Fibroblast of skin of back (primary cell): Measurements from ENCODE around the gene SMC1A.
A peak's percentile ranks its signal among the peaks of the same experiment; 100 is the strongest.
"Not testable (repeated sequence)": the region's sequence is repeated elsewhere in the genome, so short reads cannot be mapped to it uniquely, and the experiment has no call there.

ENCODE experiments used
- DNase-seq: peaks from one replicate; pipeline ENCODE4 v3.0.0-alpha.2; 2013

The SMC1A gene

DNA sequence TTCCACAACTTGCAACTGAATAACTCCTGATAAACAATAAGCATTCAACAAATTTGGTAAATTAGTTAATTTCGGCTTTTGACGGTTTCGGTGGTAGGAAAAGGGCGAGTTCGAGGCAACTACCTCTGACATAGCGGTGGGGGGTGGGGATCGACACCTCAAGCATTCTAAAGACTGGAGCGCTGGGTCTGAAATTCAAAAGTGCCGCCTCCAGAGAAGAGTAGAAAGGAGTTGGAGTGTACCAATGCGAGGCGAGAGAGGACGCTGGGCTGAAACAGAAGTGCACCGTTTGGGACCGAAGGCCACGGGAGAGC, 725 bp downstream of the SMC1A start:
- no peak for DNase-seq

DNA sequence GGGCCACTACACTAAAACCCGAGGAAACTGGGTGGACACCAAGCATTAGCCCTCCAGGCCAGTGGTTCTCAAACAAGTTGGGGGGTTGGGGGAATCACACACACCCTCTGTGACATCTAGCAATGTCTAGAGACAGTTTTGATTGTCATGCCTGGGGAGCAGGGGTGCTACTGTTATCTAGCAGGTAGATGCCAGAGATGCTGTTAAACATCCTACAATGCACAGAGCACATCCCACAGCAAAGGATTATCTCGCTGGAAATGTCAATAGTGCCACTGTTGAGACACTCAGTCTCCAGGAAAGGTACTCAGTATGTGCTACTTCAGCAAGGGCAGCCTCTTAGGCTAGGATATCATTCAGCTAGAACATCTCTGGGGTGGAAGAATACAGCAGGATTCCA, 1.3 kb downstream of the SMC1A start:
- DNase-seq = no peak

DNA sequence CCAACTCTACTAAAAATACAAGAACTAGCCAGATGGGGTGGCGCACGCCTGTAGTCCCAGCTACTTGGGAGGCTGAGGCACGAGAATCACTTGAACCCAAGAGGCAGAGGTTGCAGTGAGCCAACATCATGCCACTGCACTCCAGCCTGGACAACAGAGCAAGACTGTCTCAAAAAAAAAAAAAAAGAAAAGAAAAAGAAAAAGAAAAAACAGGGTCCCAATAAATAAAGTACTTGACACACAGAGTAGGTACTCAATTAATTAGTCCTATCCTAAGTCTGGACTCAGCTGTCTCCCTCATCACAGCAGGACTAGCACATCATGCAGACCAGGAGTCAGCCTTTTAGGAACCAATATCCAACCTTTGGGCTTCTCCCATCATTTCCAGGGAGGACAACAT, 2.1 kb downstream of the SMC1A start:
- DNase-seq = not testable (repeated sequence)

DNA sequence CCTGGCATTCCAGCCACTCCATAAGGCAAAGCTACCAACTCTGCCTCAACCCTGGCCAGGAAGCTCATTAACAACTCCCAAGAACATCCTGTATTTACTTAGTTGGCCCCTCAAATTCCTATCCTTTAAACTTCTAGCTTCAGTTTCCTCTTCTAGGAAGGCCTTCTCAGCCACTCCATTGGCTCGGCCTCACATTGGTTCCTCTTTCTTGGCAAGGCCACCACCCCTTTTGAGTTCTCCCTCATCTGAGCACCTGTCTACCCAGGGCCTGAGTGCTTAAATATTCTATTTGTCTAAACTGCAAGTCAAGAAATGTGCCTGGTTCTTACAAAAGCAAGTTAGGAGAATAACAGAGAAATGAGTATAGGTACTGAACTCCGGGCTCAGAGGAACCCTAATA, 10.0 kb downstream of the SMC1A start:
- no peak for DNase-seq

DNA sequence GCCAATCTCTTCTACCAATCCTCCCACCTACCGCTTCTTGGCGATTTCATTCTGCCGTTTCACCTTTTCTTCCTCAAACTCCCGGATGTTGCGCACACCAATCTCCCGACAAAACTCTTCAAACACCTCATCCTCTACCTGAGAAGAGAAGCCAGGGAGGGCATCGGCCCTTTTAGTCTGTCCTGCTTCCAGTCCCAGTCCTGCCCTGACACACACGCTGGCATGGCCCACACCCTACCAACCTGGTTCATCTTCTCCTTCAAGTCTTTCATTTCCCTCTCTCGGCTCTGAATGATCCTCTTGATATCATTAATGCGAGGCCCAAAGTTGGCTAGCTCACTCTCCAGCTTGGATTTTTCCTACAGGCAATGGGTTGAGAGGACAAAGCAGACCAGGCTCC, 18.9 kb downstream of the SMC1A start:
- DNase-seq = no peak

DNA sequence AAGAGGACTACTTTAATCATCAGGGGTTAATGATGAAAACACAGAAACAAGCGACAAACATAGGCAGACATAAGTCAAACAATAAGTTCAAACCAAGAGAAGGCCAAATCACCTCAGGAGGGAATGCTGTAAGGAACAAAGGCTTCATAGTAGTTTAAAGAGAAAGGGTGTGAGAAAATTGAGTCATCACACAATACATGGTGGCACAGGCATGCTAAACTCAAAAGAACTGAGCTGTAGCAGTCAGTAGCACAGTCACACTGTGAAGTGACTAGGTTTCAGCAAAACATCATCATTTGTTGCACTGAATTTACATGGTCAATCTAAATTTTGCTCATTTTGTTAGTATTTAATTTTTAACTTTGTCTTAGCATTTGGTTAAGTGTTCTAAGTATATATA, 24.2 kb downstream of the SMC1A start:
- DNase-seq = no peak

DNA sequence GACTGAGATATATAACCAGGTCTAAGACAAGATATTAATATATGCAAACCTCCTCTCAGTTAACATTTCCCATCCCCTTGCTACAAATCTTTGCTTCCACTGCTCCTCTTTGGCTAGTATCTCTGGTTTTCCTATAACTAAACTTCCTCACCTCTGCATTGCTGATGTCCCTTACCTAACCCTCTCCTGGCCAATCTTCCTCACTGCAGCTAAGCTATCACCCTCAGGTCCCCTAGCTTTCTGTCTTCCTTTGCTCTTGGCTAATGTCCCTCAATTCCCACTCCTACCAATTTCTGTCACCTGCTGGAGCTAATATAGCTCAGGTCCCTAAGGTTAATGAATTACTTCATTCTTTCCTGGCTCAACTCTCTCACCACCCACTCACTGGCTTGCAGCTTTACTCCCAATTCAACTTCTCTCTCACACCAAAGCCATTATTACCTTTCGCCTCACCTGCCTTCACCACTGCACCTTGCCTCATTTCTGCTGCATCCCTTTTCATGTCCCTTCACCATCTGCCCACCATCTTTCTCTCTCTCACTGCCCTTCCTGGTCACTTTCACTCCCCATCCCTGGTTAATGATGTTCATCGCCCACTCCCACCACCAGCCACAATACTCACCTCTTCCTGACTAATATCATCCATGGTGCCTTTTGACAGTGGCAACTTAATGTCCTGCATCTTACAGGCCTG, 26.7 kb downstream of the SMC1A start:
- DNase-seq = no peak

DNA sequence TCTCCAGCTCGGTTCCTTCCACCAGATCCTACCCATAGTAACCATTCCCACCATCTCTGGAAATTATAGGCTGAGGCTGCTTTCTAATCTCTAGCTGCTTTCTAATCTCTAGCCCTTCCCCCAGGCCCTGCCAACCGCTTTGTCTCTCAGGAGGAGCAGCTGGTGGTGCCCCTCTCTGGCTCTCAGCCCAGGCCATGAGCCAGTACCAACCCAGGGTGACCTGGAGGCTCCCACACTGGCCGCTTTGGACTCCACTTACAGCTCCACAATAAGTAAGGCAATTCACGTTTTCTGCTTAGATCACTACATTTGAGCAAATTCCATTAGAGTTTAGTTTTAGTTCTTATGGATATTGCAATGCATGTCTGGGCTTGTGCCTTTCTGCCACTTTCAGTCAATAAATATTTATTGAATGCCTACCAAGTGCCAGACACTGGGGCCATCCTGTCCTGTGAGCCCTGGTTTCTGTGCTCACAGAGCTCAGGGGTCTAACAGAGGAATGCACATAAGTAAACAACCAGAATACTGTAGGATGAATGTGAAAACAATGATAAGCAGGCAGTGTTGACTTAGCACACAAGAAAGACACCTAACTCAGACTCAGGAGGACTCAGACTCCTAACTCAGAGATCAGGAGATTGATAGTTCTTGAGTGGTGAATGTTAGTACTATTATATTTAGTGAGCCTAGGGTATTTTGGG, 38.9 kb downstream of the SMC1A start:
- DNase-seq = no peak

DNA sequence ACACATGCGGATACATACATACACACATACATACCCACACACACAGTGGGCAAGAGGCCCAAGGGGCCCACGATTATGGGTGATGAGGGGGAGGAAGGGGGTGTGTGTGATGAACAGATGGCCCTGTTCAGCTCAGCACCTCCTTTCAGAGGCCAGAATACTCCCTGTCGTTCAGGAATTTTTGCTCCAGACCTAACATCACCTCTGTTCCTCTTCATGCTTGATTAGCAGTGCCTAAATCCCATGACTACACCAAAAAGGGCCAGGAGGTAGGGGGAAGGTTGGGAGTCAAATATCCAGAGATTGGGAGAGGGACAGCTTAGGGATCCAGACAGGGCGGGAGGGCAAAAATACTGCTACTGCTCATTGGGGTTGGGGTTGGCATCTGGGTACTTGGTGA, 42.7 kb downstream of the SMC1A start:
- DNase-seq = no peak

DNA sequence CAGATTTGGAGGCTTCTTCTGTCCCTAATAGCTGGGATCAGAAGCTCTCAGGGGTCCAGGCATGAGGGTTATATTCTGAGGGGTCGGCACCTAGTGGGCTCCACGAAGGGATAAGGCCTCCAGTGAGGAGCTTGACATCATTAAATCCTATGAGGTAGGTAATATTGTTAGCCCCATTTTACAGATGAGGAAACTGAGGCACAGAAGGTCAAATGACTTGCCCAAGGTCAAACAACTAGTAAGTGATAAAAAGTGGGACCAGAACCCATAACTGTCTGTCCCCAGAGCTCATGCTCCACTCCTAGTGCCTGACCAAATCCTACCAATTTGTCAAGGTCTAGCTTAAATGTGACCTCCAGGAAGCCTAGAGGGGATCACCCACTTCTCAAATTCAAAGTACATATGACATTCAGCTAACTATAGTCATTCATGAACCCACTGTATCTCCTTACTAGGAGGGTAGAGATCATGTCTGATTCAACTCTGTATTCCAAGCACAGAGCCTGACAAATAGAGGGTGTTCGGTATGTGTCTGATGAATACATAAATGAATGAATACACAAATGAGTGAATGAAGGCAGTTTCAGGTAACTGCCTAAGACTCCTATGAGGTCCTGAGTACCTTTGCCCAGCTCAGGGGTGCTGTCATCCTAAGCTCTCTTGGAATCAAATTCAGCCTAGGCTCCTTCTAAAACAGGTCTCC, 43.3 kb downstream of the SMC1A start:
- no peak for DNase-seq

DNA sequence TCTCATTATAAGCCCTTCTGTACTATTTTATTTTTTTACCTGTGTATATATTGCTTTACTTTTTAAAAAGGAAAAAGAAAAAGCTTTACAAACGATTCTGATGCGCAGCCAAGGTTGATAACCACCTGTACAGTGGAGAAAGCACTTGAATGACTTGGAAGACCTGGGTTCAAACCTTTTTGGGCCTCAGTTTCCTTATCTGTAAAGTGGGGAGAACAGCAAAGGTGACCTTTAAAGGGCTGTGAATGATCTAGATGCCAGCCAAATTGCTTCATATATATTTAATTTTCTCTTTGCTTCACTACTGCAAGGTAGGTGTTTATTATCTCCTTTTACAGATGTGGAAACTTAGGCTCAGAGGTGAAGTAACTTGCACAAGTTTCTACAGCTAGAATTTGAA, 45.0 kb downstream of the SMC1A start:
- no peak for DNase-seq

DNA sequence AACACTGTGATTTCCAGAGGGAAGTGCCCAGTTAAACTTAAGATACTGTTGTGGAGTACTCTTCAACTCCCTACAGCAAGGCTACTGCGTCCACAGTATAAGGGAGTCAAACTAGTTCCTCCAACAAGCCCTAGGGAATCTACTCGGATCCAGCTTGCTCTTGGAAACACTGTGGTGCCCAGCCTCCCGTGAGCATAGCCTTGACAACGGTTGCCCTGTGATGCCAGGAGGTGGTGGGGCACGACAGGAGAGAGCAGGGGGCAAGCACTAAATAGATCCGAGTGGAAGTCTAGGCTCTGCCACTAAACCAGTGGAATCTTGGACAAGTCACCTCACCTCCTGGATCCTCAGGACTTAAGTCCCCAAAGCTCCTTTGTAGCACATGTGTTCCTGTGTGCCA, 45.6 kb downstream of the SMC1A start:
- no peak for DNase-seq

DNA sequence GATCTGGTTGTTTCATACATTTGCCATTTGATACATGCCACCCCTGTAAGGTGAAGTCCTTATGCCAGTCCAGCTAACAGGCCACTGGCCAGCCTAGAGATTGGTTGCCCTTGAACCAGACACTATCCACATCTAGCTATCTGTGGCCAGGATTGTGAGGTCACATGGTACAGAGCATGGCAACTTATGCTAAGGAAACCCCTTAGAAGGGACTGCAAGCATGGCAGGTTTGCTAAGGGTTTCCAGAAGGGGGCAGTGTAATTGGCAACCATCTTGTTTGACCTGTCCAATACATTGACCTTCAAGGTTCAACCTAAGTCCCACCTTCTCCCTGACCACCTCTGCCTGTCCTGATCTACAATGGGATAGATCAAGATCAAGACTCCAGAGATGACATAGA, 47.5 kb downstream of the SMC1A start:
- DNase-seq = no peak

DNA sequence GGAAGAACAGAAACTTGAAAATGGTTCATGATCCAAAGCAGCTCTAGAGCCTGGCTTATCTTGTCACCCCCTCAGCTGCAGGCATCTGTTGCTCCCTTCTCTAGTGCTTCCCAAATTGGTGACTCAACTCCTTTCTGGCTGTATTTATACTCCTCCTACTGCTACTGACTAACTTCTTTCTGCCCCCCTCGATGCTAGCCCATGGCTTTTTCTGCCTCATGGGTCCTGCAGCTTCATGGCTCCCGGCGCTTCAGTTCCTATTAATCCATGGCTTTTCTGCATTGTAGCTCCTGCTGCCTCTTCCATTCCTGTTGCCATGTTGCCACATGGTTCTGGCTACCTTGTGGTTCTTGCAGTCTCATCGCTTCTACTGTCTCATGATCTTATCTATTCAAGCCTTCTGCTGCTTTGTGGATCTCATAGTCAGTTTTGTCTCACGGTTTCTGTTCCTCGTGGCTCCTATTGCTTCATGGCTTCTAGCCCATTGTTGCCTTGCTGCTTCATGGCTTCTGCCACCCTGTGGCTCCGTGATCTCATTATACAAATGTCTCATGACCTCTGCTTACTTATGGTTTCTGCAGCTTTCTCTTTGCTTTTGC, 48.1 kb downstream of the SMC1A start:
- DNase-seq = peak; percentile 2

DNA sequence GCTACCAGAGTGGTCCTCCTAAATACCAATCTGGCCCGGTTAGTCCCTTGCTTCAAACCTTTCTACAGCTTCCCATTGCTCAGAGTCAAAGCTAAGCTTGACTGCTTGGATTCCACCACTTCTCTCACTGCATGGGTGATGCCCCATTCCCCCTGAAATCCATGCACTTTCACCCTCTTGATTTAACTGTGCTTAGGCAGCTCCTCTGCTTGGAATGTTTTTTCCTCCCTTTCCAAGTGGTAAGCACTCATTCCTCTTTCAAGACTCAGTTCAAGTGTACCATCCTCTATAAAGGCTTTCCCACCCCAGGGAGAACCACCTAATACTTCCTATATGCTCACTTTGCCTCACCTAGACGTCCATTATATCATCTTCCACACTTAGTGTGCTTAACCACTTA, 49.1 kb downstream of the SMC1A start:
- DNase-seq = no peak

DNA sequence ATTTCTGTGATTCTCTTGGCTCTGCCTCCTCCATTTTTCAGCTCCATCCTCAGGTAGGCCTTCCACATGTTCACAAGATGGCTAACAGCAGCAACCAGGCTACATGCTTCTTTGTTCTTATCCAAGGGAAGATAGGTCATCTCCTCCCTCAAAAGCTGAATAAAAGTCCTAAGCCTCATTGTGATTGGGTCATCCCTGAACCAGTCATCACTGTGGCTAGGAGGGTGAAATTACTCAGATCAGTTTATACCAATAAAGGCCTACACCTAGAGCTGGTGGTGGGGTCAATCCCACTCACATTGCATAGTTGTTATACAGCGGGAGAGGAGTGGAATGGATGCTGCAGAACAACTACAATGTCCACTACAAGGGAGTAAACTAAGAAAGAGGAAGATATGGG, 56.0 kb downstream of the SMC1A start:
- not testable (repeated sequence) for DNase-seq

DNA sequence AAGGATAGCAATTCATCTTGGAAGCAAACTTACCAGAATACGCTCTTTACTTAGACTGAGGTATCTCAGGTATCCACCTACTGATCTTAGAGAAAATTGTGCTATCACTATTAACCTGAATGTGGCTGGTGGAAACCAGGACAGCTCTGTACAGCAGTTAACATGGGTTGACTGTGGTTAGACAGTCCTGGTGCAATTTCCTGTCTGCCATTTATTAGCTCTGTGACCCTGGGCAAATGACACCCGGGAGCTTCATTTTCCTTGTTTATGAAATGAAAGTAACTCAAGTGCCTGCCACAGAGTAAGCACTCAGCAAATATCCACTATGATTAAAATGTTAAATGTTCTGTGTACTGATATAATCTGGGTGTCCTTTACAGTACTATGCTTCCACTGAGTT, 60.0 kb downstream of the SMC1A start:
- DNase-seq = no peak

DNA sequence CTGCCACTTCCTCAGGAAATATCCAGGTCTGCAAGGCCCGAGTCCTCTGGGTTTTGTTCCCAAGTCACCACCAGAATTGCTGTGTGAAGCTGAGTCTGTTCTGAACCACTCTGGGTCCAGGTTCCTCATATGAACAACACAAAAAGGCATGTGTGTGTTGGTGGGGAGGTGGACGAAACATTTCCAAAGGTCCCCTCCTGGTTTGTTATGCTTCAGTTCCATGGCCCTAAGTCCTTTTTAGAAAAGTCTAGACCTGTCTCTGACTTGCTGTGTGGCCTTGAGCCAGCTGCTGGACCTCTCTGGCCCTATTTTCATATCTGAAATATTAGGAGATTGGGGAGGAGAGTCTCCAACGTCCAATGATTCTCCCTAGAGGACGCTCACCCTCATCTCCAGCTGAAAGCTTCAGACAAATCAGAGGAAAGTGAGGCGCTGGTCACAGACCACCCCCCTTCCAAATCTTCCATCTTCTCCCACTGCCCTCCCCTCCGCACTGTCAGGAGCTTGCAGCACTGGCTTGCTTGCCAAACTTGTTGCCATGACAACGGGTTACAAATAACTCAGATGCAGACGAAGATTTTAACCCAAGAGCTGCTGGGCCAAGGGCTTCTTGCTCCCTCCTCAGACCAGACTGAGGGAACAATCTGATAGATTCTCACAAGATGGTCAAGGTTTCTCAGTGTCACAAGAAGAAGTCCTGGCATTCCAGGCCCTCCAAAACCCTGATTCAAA, 64.5 kb downstream of the SMC1A start:
- DNase-seq = peak; percentile 3

DNA sequence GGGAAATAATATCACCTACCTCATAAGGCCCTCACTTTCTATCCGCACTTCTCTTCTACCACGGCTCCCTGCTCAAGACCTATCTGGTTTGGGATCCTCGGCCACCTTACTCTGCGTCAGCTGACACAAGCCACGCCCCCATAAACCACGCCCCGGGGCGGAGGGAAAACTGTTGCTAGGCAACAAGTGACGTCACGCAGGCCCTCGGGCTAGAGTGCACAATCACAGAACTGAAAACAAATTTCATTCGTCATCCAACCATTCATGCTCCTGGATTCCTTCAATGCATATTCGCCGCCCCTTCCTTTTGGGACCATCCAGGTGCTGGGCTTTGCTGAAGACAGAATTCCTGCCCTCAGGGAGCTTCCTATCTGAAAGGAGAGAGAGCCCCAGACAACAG, 66.3 kb downstream of the SMC1A start:
- no peak for DNase-seq

DNA sequence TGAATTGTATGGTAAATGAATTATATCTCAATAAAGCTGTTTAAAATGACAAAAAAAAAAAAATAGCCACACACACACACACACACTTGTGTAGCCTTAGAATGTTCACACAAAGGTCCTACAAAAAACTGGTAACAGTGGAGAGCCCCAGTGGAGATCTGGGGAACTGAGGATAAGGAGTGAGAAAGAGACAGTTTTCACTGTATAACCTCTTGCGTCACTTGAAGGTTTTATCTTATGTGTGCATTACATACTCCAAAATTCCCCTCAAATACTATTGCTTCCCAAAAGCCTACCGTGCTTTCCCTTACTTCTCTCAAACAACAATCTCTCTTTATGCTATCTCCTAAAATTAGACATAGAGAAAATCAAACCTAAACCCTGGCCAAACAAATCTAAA, 67.8 kb downstream of the SMC1A start:
- DNase-seq = no peak

DNA sequence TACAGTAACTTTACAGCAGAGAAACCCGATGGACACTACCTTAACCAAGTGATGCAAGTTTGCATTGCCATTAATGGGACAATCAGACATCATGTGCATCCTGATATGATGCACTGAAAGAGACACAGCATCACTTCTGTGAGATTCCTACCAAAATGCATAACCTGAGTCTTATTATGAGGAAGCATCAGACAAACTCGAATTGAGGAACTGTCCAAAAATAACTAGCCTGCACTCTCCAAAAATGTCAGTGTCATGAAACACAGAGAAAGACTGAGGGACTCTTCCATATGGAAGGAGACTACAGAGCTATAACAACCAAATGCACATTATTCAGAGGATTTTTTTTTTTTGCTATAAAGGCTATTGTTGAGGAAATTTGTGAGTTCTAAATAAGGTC, 74.5 kb downstream of the SMC1A start:
- no peak for DNase-seq

DNA sequence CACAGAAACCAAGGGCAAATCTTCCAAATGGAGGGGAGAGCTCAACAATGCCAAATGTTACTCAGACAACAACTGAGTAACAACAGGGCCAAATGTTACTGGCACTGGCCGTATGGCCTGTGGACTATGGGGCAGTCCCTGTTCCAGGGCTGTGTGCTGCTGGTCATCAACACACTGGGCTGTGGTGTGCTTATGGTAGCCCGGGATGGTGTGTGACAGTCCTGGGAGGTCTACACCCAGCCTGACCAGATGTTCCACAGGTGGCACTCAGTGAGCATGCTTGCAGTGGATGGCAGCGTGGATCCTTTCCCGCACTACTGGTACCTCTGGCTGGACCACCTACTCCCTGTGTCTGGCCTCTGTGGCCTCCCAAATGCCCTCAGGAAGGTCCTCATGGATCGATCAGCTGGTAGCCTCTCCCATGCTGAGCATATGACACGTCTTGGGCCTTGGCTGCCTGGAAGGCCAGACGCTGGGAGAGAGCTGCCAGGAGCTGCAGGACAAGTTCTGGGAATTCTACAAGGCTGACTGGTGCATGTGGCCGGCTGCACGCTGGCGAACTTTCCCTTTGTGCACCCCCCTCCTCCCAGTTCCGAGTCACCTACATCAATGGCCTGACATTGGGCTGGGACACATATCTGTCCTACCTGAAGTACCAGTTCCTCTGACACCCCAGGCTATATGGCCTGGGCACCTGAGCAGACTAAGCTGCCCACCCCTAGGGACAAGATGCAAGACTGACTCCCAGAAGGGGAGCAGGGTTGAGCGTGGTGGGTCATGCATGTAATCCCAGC, 81.4 kb downstream of the SMC1A start:
- DNase-seq = no peak
